T-helper 1 cell (primary cell): ENCODE measurements around the gene SEPTIN1.
"Not testable (repeated sequence)": the region's sequence is repeated elsewhere in the genome, so short reads cannot be mapped to it uniquely, and the experiment has no call there.

Source experiments
- DNase-seq, 5 donors: peaks; one replicate each; pipeline ENCODE4 v3.0.0-alpha.2; 2012 to 2020

SEPTIN1 gene

DNA sequence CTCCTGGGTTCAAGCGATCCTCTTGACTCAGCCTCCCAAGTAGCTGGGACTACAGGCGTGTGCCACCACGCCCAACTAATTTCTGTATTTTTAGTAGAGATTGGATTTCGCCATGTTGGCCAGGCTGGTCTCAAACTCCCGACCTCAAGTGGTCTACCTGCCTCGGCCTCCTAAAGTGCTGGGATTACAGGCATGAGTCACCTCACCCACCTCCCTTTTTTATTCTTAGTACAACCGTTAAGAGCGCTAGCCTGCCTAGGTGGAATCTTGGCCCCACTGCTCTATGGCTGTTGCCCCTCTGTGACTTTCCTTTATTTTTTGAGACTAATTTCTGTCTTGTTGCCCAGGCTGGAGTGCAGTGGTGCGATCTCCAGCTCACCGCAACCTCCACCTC lies 44.4 kb downstream of the SEPTIN1 start:
- not testable (repeated sequence) for DNase-seq

DNA sequence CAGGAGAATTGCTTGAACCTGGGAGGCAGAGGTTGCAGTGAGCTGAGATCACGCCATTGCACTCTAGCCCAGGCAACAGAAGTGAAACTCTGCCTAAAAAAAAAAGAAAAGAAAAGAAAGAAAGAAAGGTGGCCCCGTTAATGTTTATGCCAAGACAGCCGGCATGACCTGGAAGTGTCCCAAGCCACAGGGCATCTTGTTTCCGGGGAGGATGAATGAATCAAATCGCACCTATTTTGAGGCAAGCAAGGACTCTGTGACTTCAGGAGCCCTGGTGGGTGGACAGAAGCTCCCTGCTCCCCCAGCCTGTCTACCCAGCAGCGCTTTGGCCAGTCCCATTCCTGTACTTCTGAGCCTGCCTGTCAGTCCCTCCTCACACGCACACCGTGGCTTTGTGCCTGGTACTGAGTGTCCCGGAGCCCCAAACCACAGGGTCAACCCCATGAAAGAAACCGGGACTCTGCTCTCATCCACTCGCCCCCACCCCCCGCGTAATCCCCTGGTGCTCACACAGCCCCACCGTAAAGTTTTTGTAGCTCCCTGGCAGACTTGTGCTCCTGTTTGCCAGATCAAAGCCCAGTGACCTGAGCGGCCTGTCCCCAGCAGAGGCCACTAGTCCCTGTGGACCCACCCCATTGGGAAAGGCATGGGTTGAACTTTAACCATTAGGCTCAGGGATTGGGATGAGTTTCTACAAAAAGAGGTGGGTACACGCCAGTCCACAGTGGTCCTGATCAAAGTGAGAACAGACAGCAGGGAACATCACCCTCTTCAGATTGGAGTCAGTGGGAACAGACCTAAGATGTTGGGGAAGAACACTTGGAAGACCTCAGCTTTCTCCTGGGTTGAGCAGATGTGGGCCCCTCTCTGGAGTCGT lies 46.5 kb downstream of the SEPTIN1 start:
- DNase-seq, result no peak

DNA sequence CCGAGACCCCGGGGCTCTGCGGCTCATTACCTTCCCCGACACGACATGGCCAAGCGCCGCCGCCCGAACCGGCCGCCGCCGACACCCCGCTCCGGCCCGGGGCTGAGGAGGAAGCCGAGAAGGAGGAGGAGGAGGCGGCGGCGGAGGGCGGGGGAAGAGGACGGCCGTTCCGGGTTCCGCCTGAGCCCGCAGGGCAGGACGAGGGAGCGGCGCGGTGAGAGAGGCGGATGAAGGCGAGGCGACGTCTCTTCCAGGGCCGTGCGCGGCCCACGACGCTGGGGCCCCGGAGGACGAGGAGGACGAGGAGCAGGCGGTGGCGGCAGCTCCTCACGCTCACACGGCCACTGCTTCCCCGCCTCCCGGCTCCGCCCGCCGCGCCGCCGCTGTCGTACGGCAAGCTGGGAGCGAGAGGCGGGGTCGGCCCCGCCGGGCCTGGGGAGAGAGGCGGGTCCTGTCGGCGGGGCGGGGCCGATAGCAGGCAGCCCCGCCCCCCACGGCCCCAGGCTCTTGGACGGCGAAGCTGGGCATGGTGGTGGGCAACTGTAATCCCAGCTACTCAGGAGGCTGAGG lies 47.2 kb downstream of the SEPTIN1 start:
- peak; percentile 69 to 86 (median 73) for DNase-seq

DNA sequence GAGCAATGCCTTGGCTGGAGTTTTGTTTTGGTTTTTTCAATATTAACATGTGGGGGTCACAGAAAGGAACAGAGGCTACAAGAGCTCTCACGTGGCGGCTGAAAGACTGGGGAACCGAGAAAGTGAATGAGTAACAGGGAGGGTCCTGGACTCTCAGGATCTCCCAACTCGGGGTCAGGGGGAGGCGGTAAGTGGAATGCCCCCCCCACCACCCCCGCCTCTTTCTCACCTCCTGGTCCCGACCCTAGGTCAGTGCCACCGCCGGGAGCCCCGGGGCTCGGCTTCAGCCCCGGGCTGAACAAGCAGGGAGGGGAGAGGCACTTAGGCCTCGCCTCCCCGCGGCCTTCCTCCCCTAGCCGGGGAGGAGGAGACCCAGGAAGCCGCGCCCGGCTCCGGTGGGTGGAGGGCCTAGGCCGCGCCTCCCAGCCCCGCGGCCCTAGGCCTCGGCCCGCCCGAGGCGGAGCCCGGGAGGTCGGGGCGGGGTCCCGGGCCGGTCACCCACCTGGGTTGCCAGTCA lies 47.8 kb downstream of the SEPTIN1 start:
- DNase-seq, result peak; percentile 76 to 90 (median 78)
